ENCODE data around the gene CIDEA.
"Not testable (repeated sequence)": the region's sequence is repeated elsewhere in the genome, so short reads cannot be mapped to it uniquely, and the experiment has no call there.

CIDEA gene

GRCh38 chr18:12254136-12254819 lies at the start of gene CIDEA:
Gene CIDEA, plus strand, starts transcription at chr18:12254361. Its CDS starts 23 bp downstream, at chr18:12254384.
- H3K9me3 Mint-ChIP-seq = no peaks in the 10 kb centered on the region
- no peaks in the 10 kb centered on the region for H3K36me3 Mint-ChIP-seq
- peaks cover 26% of the 10 kb centered on the region for H3K27me3 Mint-ChIP-seq
- H3K27ac Mint-ChIP-seq = no peak within 1 kb of the TSS
- H3K4me3 Mint-ChIP-seq = no peak within 1 kb of the TSS
- no peaks in the 10 kb centered on the region for H3K4me1 Mint-ChIP-seq

- not testable (repeated sequence) for H3K27me3 Mint-ChIP-seq, H3K9me3 Mint-ChIP-seq, H3K27ac Mint-ChIP-seq
Observed at GRCh38 chr18:12208296-12209153, 45.6 kb upstream of the CIDEA start.

GRCh38 chr18:12212308-12212707 lies 41.9 kb upstream of the CIDEA start:
- not testable (repeated sequence) for H3K9me3 Mint-ChIP-seq, H3K4me3 Mint-ChIP-seq, H3K4me1 Mint-ChIP-seq, H3K27ac Mint-ChIP-seq, H3K36me3 Mint-ChIP-seq, H3K27me3 Mint-ChIP-seq

More at GRCh38 chr18:12208296-12209153, 45.6 kb upstream of the CIDEA start:
- H3K36me3 Mint-ChIP-seq, H3K4me3 Mint-ChIP-seq, H3K4me1 Mint-ChIP-seq: not testable (repeated sequence)

- H3K27ac Mint-ChIP-seq, H3K27me3 Mint-ChIP-seq, H3K4me3 Mint-ChIP-seq, H3K36me3 Mint-ChIP-seq, H3K4me1 Mint-ChIP-seq, H3K9me3 Mint-ChIP-seq: not testable (repeated sequence)
Observed at GRCh38 chr18:12214296-12215005, 39.7 kb upstream of the CIDEA start.

- H3K4me1 Mint-ChIP-seq, H3K27ac Mint-ChIP-seq, H3K27me3 Mint-ChIP-seq, H3K9me3 Mint-ChIP-seq, H3K4me3 Mint-ChIP-seq, H3K36me3 Mint-ChIP-seq: not testable (repeated sequence)
Observed at GRCh38 chr18:12216471-12216870, 37.7 kb upstream of the CIDEA start.

GRCh38 chr18:12218603-12219002 lies 35.6 kb upstream of the CIDEA start:
- not testable (repeated sequence) for H3K4me1 Mint-ChIP-seq, H3K27ac Mint-ChIP-seq, H3K9me3 Mint-ChIP-seq, H3K36me3 Mint-ChIP-seq, H3K4me3 Mint-ChIP-seq, H3K27me3 Mint-ChIP-seq

GRCh38 chr18:12222041-12222440 lies 32.1 kb upstream of the CIDEA start:
- not testable (repeated sequence) for H3K27me3 Mint-ChIP-seq, H3K4me3 Mint-ChIP-seq, H3K27ac Mint-ChIP-seq, H3K9me3 Mint-ChIP-seq, H3K4me1 Mint-ChIP-seq, H3K36me3 Mint-ChIP-seq

- H3K4me3 Mint-ChIP-seq, H3K27me3 Mint-ChIP-seq, H3K36me3 Mint-ChIP-seq, H3K27ac Mint-ChIP-seq, H3K4me1 Mint-ChIP-seq, H3K9me3 Mint-ChIP-seq: not testable (repeated sequence)
Observed at GRCh38 chr18:12223326-12223725, 30.8 kb upstream of the CIDEA start.

- H3K27me3 Mint-ChIP-seq, H3K9me3 Mint-ChIP-seq, H3K27ac Mint-ChIP-seq, H3K4me3 Mint-ChIP-seq, H3K4me1 Mint-ChIP-seq, H3K36me3 Mint-ChIP-seq: not testable (repeated sequence)
Observed at GRCh38 chr18:12226807-12227206, 27.4 kb upstream of the CIDEA start.

DNA sequence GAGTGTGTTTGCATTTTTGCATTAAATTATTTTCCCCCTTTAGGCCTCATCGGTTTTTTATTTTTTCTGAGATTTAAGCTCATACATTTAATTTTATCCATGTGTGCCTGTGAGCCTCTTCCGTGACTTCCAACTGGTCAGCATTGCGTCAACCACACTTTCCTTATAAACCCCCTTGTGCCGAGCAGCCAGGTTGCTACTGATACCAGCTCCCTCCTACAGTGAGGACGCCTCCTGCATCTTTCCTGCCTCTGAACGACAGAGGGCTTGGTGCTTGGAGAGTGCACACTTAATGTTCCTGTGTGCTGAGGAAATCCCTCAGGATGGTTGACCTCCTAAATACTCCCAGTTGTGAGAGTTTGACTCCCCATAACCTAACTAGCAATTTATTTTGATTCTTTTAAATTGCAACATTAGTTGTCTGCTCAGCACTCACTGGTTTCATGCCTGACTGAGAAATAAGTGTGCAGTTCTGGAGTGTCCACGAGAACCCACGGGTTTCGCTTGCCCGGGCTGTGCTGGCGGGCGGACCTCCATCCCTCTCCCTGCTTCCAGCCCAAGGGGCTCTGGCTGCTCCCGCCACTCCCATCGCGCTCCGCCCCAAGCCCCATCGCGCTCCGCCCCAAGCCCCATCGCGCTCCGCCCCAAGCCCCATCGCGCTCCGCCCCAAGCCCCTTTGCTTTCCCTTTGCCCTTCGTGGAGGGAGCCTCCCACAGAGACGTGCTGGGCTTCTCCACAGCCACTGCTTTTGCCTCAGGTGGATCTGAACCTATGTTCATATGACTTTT lies 26.6 kb upstream of the CIDEA start:
- H3K4me1 Mint-ChIP-seq, H3K36me3 Mint-ChIP-seq, H3K9me3 Mint-ChIP-seq, H3K4me3 Mint-ChIP-seq, H3K27ac Mint-ChIP-seq, H3K27me3 Mint-ChIP-seq: not testable (repeated sequence)

- H3K27me3 Mint-ChIP-seq, H3K9me3 Mint-ChIP-seq, H3K4me3 Mint-ChIP-seq, H3K4me1 Mint-ChIP-seq, H3K36me3 Mint-ChIP-seq, H3K27ac Mint-ChIP-seq: not testable (repeated sequence)
Observed at GRCh38 chr18:12228308-12228707, 25.9 kb upstream of the CIDEA start.

DNA sequence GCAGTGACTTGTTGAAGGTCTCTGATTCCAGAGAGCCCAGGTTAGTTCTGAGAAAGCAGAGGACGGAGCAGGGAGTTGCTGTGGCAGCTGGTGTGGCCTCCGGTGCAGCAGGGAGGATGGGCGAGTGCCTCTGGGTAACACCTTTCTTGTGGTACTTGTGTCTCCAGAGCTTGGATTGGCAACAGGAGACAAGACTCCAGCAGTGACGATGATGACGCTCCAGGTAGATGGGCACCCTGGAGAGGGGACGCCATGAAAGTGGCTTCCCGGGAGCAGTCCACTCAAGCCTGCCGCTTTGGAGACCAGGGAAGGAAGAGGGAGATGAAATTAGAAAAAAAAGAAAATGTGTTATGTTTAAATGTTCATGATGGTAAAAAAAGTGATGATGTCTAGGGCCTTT lies 23.6 kb upstream of the CIDEA start:
- H3K36me3 Mint-ChIP-seq, H3K4me3 Mint-ChIP-seq, H3K27me3 Mint-ChIP-seq, H3K9me3 Mint-ChIP-seq, H3K4me1 Mint-ChIP-seq, H3K27ac Mint-ChIP-seq: not testable (repeated sequence)

DNA sequence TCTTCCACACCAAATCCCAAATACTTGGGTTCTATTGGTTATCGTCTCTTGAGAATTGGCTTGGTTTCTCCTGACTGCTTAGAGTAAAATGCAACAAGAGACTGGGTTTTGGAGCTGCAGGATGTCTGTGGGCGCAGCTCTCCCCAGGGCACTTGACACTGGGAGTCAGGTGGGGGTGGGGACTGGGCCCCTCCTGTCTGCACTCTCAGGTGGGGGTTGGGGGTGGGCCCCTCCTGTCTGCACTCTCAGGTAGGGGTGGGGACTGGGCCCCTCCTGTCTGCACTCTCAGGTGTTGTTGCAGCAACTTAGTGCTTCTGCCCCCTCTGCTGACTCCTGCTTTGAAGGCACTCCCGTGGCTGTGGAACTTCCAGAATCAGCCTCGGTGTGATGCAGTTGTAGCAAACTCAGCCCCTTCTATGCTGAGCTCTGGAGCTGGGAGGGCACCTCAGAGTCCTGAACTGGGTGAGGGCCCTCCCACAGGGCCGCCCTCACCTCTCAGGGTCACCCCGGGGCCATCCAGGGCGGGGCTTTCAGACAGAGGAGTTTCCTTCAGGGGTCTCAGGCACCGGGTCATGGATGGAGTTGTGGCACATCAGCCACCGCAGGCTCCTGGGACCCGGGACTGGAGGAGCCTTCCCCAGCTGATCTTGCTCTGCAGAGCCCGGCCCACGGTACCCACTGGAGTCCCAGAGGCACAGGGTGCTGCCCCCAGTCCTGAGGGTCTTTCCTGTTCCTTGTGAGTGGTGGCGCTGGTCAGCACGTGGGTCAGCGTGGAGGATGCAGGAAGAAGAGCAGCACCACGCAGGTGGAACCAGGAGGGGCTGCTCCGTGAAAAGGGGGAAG lies 22.9 kb upstream of the CIDEA start:
- no peaks in the 10 kb centered on the region for H3K4me1 Mint-ChIP-seq
- peaks cover 4% of the 10 kb centered on the region for H3K27me3 Mint-ChIP-seq
- no peaks in the 10 kb centered on the region for H3K36me3 Mint-ChIP-seq
- H3K4me3 Mint-ChIP-seq = no peak overlapping the region
- H3K9me3 Mint-ChIP-seq = no peaks in the 10 kb centered on the region
- no peak overlapping the region for H3K27ac Mint-ChIP-seq

- Mint-ChIP-seq H3K27ac (no peak overlapping the region), H3K36me3 (no peaks in the 10 kb centered on the region), H3K27me3 (peaks cover 6% of the 10 kb centered on the region), H3K4me1 (no peaks in the 10 kb centered on the region), H3K9me3 (no peaks in the 10 kb centered on the region), H3K4me3 (no peak overlapping the region)
Observed at GRCh38 chr18:12231986-12232385, 22.2 kb upstream of the CIDEA start.

- H3K27ac Mint-ChIP-seq = no peak overlapping the region
- H3K36me3 Mint-ChIP-seq = no peaks in the 10 kb centered on the region
- no peaks in the 10 kb centered on the region for H3K4me1 Mint-ChIP-seq
- H3K4me3 Mint-ChIP-seq = no peak overlapping the region
- H3K27me3 Mint-ChIP-seq = peaks cover 6% of the 10 kb centered on the region
- no peaks in the 10 kb centered on the region for H3K9me3 Mint-ChIP-seq
Observed at GRCh38 chr18:12233378-12233777, 20.8 kb upstream of the CIDEA start.
